ENCODE measurements around the gene ALDH2. TPM values are rescaled to one million over a fixed set of nuclear protein-coding genes. Genes with fewer than 3 reads are reported as not detected.

ALDH2 gene
- total RNA-seq, 2 donors from 2014 or later, result 48.8 to 57.3 TPM

DNA sequence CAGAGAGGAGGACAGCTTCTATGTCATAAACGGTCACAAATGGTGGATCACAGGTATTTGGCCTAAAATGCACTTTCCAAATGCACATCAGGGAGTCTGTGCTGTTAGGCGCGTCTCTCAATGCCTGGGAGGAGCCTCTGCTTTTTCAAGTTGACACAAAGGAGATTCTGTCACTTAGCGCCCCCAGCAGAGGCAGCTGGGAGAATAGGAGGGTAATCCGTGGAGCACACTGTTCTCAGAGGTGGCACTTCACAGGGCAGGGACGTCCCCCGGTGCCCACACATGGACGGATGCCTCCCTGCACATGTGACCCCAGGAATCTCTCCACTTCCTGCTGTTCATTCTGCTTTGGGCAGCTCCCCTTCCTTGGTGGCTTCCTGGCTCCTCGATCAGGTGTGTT, 19.4 kb upstream of the ALDH2 start:
- intact Hi-C loops (cut with DNase I), result loop anchor here (5.0 kb wide), 1 partner anchor 45 kb away; no protein-coding TSS in a partner anchor
- Histone ChIP-seq H3K36me3 (replicated peaks in 1 of 2; ENCODE audit: insufficient read depth in 1 of 2, low read depth in 2 of 2) (peaks cover 7 to 10% of the 10 kb centered on the region in 2 donors), H3K27me3 (no peaks in the 10 kb centered on the region), H3K4me1 (no peaks in the 10 kb centered on the region), H3K27ac (no peak overlapping the region), H3K4me3 (no peak overlapping the region), H3K9me3 (no peaks in the 10 kb centered on the region)
- no peak for TF ChIP-seq POLR2A (IDR thresholded peaks at IDR 0.05)
- TF ChIP-seq, protein P1, sequence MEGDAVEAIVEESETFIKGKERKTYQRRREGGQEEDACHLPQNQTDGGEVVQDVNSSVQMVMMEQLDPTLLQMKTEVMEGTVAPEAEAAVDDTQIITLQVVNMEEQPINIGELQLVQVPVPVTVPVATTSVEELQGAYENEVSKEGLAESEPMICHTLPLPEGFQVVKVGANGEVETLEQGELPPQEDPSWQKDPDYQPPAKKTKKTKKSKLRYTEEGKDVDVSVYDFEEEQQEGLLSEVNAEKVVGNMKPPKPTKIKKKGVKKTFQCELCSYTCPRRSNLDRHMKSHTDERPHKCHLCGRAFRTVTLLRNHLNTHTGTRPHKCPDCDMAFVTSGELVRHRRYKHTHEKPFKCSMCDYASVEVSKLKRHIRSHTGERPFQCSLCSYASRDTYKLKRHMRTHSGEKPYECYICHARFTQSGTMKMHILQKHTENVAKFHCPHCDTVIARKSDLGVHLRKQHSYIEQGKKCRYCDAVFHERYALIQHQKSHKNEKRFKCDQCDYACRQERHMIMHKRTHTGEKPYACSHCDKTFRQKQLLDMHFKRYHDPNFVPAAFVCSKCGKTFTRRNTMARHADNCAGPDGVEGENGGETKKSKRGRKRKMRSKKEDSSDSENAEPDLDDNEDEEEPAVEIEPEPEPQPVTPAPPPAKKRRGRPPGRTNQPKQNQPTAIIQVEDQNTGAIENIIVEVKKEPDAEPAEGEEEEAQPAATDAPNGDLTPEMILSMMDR (IDR thresholded peaks at IDR 0.05), result no peak
- 86 to 90% methylated on average over 4 to 9 of the region's 9 CpGs for WGBS, 2 donors
- ATAC-seq, result no peak
- no peak for DNase-seq

DNA sequence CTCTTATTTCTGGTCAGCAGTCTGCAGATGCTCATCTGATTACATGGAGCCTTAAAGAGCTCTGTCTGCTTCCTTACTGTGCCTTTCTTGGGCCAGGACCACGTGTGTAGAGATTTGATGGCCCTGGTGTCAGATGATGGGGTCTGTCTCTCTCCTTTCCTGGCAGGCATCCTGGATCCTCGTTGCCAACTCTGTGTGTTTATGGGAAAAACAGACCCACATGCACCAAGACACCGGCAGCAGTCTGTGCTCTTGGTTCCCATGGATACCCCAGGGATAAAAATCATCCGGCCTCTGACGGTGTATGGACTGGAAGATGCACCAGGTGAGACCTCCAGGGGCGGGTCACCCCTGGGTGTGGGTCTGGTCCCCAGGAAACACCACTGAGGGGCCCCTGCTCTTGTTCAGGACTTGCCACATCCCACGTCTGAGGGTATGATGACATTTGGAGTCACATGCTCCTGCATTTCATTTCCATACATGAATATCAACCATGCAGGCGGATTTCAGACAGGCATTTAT, 18.5 kb upstream of the ALDH2 start:
- no peak for DNase-seq
- Histone ChIP-seq H3K4me1 (peaks cover 2% of the 10 kb centered on the region), H3K4me3 (no peak overlapping the region), H3K36me3 (replicated peaks in 1 of 2; ENCODE audit: insufficient read depth in 1 of 2, low read depth in 2 of 2) (peaks cover 7 to 10% of the 10 kb centered on the region in 2 donors), H3K9me3 (no peaks in the 10 kb centered on the region), H3K27me3 (no peaks in the 10 kb centered on the region), H3K27ac (no peak overlapping the region)
- WGBS, 2 donors, result 80 to 89% methylated on average over 6 to 8 of the region's 8 CpGs
- no peak for ATAC-seq
- intact Hi-C loops (cut with DNase I), result loop anchor here (5.0 kb wide), 1 partner anchor 44 kb away; no protein-coding TSS in a partner anchor
- TF ChIP-seq, protein P1 (IDR thresholded peaks at IDR 0.05), result no peak
- TF ChIP-seq POLR2A (IDR thresholded peaks at IDR 0.05), result no peak

DNA sequence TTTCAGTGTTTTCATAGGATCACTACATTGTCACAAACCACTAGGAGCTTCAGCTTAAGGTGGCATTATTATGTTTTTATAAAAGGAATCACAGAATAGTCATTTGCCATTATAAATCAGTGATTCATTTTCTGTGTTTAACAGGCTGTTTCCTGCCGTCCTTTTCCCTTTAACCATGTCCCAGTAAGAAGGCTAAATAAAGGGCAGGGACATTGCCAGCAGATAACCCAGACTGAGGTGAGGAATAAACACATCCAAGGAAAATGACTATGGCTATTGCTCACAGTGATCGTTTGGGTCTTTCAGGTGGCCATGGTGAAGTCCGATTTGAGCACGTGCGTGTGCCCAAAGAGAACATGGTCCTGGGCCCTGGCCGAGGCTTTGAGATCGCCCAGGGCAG, 17.9 kb upstream of the ALDH2 start:
- intact Hi-C loops (cut with DNase I), result loop anchor here (5.0 kb wide), 1 partner anchor 43 kb away; no protein-coding TSS in a partner anchor

DNA sequence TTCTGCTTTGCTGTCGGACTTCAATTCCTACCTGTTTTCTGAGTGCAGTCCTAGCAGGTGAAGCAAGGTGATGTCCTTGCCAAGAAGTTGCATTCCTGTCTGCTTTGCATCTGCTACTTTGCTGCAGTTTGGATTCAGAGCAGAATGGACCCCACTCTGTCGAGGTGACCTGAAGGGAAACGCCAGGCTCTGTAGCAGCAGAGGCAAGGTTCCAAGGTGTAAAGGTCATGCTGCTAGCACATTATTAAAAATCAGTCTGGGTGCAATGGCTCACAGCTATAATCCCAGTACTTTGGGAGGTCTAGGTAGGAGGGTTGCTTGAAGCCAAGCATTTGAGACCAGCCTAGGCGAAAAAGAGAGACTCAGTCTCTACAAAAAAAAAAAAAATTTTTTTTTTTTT, 17.3 kb upstream of the ALDH2 start:
- Histone ChIP-seq H3K4me3 (no peak overlapping the region), H3K9me3 (no peaks in the 10 kb centered on the region), H3K4me1 (peaks cover 11% of the 10 kb centered on the region), H3K27ac (no peak overlapping the region), H3K36me3 (replicated peaks in 1 of 2; ENCODE audit: insufficient read depth in 1 of 2, low read depth in 2 of 2) (peaks cover 7 to 10% of the 10 kb centered on the region in 2 donors), H3K27me3 (no peaks in the 10 kb centered on the region)
- intact Hi-C loops (cut with DNase I), result loop anchor here (5.0 kb wide), 1 partner anchor 43 kb away; no protein-coding TSS in a partner anchor
- DNase-seq (no peak), ATAC-seq (no peak)
- 55 to 79% methylated on average over 4 of the region's 4 CpGs for WGBS, 2 donors
- TF ChIP-seq, protein P1 (IDR thresholded peaks at IDR 0.05), result no peak
- no peak for TF ChIP-seq POLR2A (IDR thresholded peaks at IDR 0.05)

More for the DNA sequence above, 17.9 kb upstream of the ALDH2 start:
- H3K9me3 ChIP-seq, result no peaks in the 10 kb centered on the region
- H3K36me3 ChIP-seq (replicated peaks in 1 of 2; ENCODE audit: insufficient read depth in 1 of 2, low read depth in 2 of 2), result peaks cover 7 to 10% of the 10 kb centered on the region in 2 donors
- ATAC-seq, result no peak
- no peaks in the 10 kb centered on the region for H3K27me3 ChIP-seq
- peaks cover 7% of the 10 kb centered on the region for H3K4me1 ChIP-seq
- WGBS, 2 donors, result 85 to 86% methylated on average over 7 of the region's 7 CpGs
- no peak for TF ChIP-seq POLR2A (IDR thresholded peaks at IDR 0.05)
- TF ChIP-seq, protein P1 (IDR thresholded peaks at IDR 0.05), result no peak
- H3K27ac ChIP-seq, result no peak overlapping the region
- no peak overlapping the region for H3K4me3 ChIP-seq
- DNase-seq, result no peak
